Heart left ventricle (tissue), 16 donors: ENCODE measurements around the gene KIF1A. TPM values are rescaled to one million over a fixed set of nuclear protein-coding genes. Genes with fewer than 3 reads are reported as not detected.

Source experiments
- ATAC-seq, 4 donors: fragments of 200-7000 bp; cut with Tn5 transposase; one replicate each; pipeline ENCODE4 v1.9.1; 2020 to 2022; ENCODE audit warnings: moderate library complexity in 4 of 4, mild to moderate bottlenecking in 3 of 4, moderate number of reproducible peaks in 1 of 4
- DNase-seq, 5 donors: peaks; one replicate each; pipeline ENCODE4 v3.0.0-alpha.2; 2020
- H3K27ac ChIP-seq, 12 donors: fragments of 200-600 bp; sonication (generic) in 4 of 12; one replicate each; pipeline versions ENCODE4 v1.5.0 to v1.8.0; 2016 to 2022; ENCODE audit warnings: mild to moderate bottlenecking in 2 of 12
- H3K27me3 ChIP-seq, 9 donors: fragments of 200-600 bp; sonication (generic) in 2 of 9; one replicate each; pipeline versions ENCODE4 v1.5.1 to v1.8.0; 2016 to 2022; ENCODE audit warnings: mild to moderate bottlenecking in 3 of 9
- H3K36me3 ChIP-seq, 9 donors: fragments of 200-600 bp; sonication (generic) in 2 of 9; one replicate each; pipeline versions ENCODE4 v1.5.0 to v1.8.0; 2018 to 2022; ENCODE audit warnings: mild to moderate bottlenecking in 2 of 9
- H3K4me1 ChIP-seq, 12 donors: fragments of 200-600 bp; sonication (generic) in 4 of 12; one replicate each; pipeline versions ENCODE4 v1.5.0 to v1.8.0; 2016 to 2022; ENCODE audit warnings: mild to moderate bottlenecking in 3 of 12
- H3K4me3 ChIP-seq, 12 donors: fragments of 200-600 bp; sonication (generic) in 4 of 12; one replicate each; pipeline versions ENCODE4 v1.5.0 to v1.8.0; 2017 to 2022; ENCODE audit warnings: mild to moderate bottlenecking in 9 of 12, moderate library complexity in 4 of 12
- H3K9me3 ChIP-seq, 12 donors: fragments of 200-600 bp; sonication (generic) in 4 of 12; one replicate each; pipeline versions ENCODE4 v1.5.0 to v1.8.0; 2016 to 2022; ENCODE audit warnings: mild to moderate bottlenecking in 1 of 12
- POLR2A ChIP-seq, 2 donors: fragments of 450-650 bp; IDR thresholded peaks; one replicate each; pipeline ENCODE4 v1.6.1; 2017; ENCODE audit warnings: antibody characterized with exemption in 2 of 2, mild to moderate bottlenecking in 2 of 2, moderate library complexity in 2 of 2
- WGBS, 4 donors: extraction: QIAGEN DNeasy Blood & Tissue Kit in 2 of 4; methylation state at CpG; one replicate each; pipeline versions ENCODE4 v1.1.5 to v1.1.7; 2013 to 2018; 5-methylcytosine and 5-hydroxymethylcytosine counted together
- intact Hi-C, 10 donors: fragments of 100-400 bp; cut with DNase I; formaldehyde crosslinking; loops; one replicate each; pipeline versions ENCODE4 v1.11.1 to v1.14.2; 2022
- polyA plus RNA-seq, 2 donors: library from polyadenylated mRNA; stranded (reverse); fragments of 200-250 nt; gene quantifications; one replicate each; pipeline ENCODE4 v1.2.3, GENCODE V29; 2013
- total RNA-seq, 9 donors: library from RNA; depleted of rRNA in 2 of 9; stranded (reverse); fragments of >200 nt in 2 of 9; fragmentation: NEBNext Ultra II Directional in 3 of 9; extraction: Animal tissue kit (Norgen Biotek cat#: 25700) in 3 of 9; gene quantifications; one replicate each; pipeline versions ENCODE4 v1.1.0 to v1.2.4, GENCODE V29; 2016 to 2023
- TF ChIP-seq, protein P1 (sequence below), 12 donors: fragments of 200-600 bp; sonication (generic) in 4 of 12; IDR thresholded peaks; one replicate each; pipeline versions ENCODE4 v1.5.0 to v1.8.0; 2018 to 2022; ENCODE audit warnings: antibody characterized with exemption in 12 of 12, mild to moderate bottlenecking in 5 of 12
- donor health status: ischemic (EF 13 %, LVEDD 7.1; RV severe dilation, severe dysfunction).
- donor health status: healthy with polysubstance abuse.
- donor health status: DM: no; HTN: yes; CAD: no.
- donor health status: DM: no; HTN: no; CAD: no.
- donor health status: ischemic (EF 25% LVEDD 6.9; RV normal size, moderate dysfunction).
- donor health status: ischemic (EF 25% LVEDD 5.7; RV mildly dilated, moderate dysfunction).
- donor health status: healthy.
- donor health status: DM: yes; HTN: yes; CAD: no.
- donor health status: ischemic (EF 35%, LVEDD 5.7; RV mildly dilated, moderate dysfunction).
- donor health status: nonischemic (EF 11% LVEDD 7.7; RV severe dilation, severe dysfunction).
- donor health status: DM: yes; HTN: yes; CAD: no.
- donor health status: PGD.
- donor health status: ischemic (EF 29% LVEDD 5.4; RV normal size, mild dysfunction).
- donor health status: nonischemic (EF 23%, LVEDD 6.1; RV moderate dilation, normal function).

KIF1A gene
- total and polyA plus RNA-seq, 11 donors: 0.76 to 25.8 (median 2.7) TPM

DNA sequence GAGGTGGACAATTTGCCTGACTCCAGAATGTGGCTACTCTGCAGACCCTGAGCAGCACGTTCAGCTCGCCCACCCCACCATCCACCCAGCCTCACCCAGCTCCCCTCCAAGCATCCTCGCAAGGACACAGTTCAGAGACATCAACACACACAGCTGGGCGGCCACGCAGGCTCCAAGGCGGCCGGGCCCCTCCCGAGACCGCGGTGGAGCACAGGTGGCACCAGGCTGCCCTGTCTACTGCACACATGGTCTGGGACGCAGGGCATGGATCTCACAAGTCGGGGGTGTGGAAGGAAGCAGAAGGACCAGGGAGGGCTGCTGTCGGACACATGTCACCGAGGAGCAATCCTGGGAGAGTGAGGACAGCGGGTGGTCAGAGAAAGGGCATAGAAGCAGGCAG lies 92.1 kb downstream of the KIF1A start:
- no peaks in the 10 kb centered on the region for H3K4me1 ChIP-seq
- ATAC-seq: no peak
- H3K27ac ChIP-seq: no peak overlapping the region
- no peaks in the 10 kb centered on the region for H3K9me3 ChIP-seq
- H3K4me3 ChIP-seq: no peak overlapping the region
- no peak for TF ChIP-seq POLR2A (IDR thresholded peaks at IDR 0.05)
- TF ChIP-seq, protein P1, sequence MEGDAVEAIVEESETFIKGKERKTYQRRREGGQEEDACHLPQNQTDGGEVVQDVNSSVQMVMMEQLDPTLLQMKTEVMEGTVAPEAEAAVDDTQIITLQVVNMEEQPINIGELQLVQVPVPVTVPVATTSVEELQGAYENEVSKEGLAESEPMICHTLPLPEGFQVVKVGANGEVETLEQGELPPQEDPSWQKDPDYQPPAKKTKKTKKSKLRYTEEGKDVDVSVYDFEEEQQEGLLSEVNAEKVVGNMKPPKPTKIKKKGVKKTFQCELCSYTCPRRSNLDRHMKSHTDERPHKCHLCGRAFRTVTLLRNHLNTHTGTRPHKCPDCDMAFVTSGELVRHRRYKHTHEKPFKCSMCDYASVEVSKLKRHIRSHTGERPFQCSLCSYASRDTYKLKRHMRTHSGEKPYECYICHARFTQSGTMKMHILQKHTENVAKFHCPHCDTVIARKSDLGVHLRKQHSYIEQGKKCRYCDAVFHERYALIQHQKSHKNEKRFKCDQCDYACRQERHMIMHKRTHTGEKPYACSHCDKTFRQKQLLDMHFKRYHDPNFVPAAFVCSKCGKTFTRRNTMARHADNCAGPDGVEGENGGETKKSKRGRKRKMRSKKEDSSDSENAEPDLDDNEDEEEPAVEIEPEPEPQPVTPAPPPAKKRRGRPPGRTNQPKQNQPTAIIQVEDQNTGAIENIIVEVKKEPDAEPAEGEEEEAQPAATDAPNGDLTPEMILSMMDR (IDR thresholded peaks at IDR 0.05): no peak
- WGBS, 4 donors: 85 to 91% (median 89%) methylated on average over 15 of the region's 15 CpGs
- no peaks in the 10 kb centered on the region for H3K36me3 ChIP-seq
- DNase-seq: no peak
- intact Hi-C loops: no loop called here
- H3K27me3 ChIP-seq: peaks cover 0 to 22% (median 0%) of the 10 kb centered on the region in 9 donors

GRCh38 chr2:240727439-240727838 lies 92.6 kb downstream of the KIF1A start:
- intact Hi-C loops: no loop called here
- Histone ChIP-seq H3K27ac (no peak overlapping the region), H3K4me1 (no peaks in the 10 kb centered on the region), H3K27me3 (peaks cover 0 to 22% (median 0%) of the 10 kb centered on the region in 9 donors), H3K36me3 (no peaks in the 10 kb centered on the region), H3K9me3 (no peaks in the 10 kb centered on the region), H3K4me3 (no peak overlapping the region)
- no peak for TF ChIP-seq POLR2A (IDR thresholded peaks at IDR 0.05)
- TF ChIP-seq, protein P1 (IDR thresholded peaks at IDR 0.05): no peak
- DNase-seq (no peak), ATAC-seq (no peak)
- 78 to 84% (median 83%) methylated on average over 13 to 14 of the region's 14 CpGs for WGBS, 4 donors

GRCh38 chr2:240726876-240727275 lies 93.1 kb downstream of the KIF1A start:
- 86 to 89% (median 87%) methylated on average over 14 of the region's 14 CpGs for WGBS, 4 donors
- DNase-seq (no peak), ATAC-seq (no peak)
- no peaks in the 10 kb centered on the region for H3K9me3 ChIP-seq
- H3K36me3 ChIP-seq: no peaks in the 10 kb centered on the region
- peaks cover 0 to 22% (median 0%) of the 10 kb centered on the region in 9 donors for H3K27me3 ChIP-seq
- H3K27ac ChIP-seq: no peak overlapping the region
- no peak for TF ChIP-seq POLR2A (IDR thresholded peaks at IDR 0.05)
- intact Hi-C loops: no loop called here
- no peaks in the 10 kb centered on the region for H3K4me1 ChIP-seq
- no peak overlapping the region for H3K4me3 ChIP-seq

GRCh38 chr2:240725671-240726070 lies 94.3 kb downstream of the KIF1A start:
- TF ChIP-seq, protein P1 (IDR thresholded peaks at IDR 0.05): no peak
- no peak for TF ChIP-seq POLR2A (IDR thresholded peaks at IDR 0.05)
- intact Hi-C loops: no loop called here
- DNase-seq (no peak), ATAC-seq (no peak)
- H3K36me3 ChIP-seq: no peaks in the 10 kb centered on the region
- H3K4me1 ChIP-seq: no peaks in the 10 kb centered on the region
- 72 to 84% (median 79%) methylated on average over 5 to 7 of the region's 7 CpGs for WGBS, 4 donors
- peaks cover 0 to 14% (median 0%) of the 10 kb centered on the region in 9 donors for H3K27me3 ChIP-seq
- H3K4me3 ChIP-seq: no peak overlapping the region
- no peak overlapping the region for H3K27ac ChIP-seq
- H3K9me3 ChIP-seq: no peaks in the 10 kb centered on the region

DNA sequence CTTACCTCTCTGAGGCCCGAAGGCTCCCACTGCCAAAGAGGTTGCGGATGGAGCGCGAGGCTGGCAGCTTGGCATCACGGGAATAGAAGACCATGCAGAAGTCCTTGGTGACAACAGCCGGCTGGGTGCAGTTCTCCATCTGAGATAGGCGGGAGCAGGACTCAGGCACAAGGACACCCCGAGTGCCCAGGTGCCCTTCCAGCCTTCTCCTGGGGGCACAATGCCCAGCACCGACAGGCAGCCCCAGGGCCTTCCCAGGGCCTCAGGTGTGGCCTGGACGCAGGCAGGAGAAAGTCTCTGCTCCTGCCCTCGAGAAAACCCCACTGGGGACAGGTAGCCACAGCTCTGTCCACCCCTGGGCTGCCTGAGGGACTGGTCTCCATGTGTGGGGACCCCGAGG lies 94.8 kb downstream of the KIF1A start:
- ATAC-seq (no peak), DNase-seq (no peak)
- Histone ChIP-seq H3K4me1 (no peaks in the 10 kb centered on the region), H3K36me3 (no peaks in the 10 kb centered on the region), H3K4me3 (no peak overlapping the region), H3K27ac (no peak overlapping the region), H3K9me3 (no peaks in the 10 kb centered on the region), H3K27me3 (peaks cover 0 to 10% (median 0%) of the 10 kb centered on the region in 9 donors)
- WGBS, 4 donors: 78 to 86% (median 83%) methylated on average over 6 to 12 of the region's 12 CpGs
- intact Hi-C loops: no loop called here
- TF ChIP-seq POLR2A (IDR thresholded peaks at IDR 0.05): no peak
- TF ChIP-seq, protein P1 (IDR thresholded peaks at IDR 0.05): no peak
